ENCODE measurements around the gene GNG10.
A peak's percentile ranks its signal among the peaks of the same experiment; 100 is the strongest.

DNA sequence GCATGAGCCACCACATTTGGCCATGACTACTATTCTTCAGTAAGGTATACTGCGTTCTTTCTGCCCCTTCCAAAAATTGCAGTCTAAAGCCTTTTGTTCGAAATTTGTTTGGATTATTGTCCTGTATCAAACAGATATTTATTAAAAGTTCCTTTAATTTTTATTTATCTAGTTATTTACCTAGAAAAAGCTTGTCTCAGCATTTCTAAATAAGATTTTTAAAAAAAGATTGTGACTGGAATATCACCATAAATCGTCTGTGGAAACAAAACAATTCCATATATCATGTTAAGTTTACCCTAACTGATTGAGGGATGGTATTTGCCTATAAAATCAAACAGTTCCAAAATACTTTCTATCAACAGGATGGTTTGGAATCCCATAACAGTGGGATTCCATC lies 14.7 kb downstream of the GNG10 start:
- TF ChIP-seq CHD1 (IDR thresholded peaks at IDR 0.05; ENCODE audit: low read depth, low read length) (no peak), BHLHE40 (IDR thresholded peaks at IDR 0.05; ENCODE audit: low read depth, low read length) (no peak), POLR2A (IDR thresholded peaks at IDR 0.05; ENCODE audit: low read depth, low read length) (no peak), RFX5 (IDR thresholded peaks at IDR 0.05; ENCODE audit: low read depth, low read length) (no peak), MXI1 (IDR thresholded peaks at IDR 0.05; ENCODE audit: borderline replicate concordance, low read depth, low read length) (no peak), FOS (IDR thresholded peaks at IDR 0.05; ENCODE audit: low read depth, low read length) (no peak), CEBPB (IDR thresholded peaks at IDR 0.05; ENCODE audit: low read depth, low read length) (no peak), MAFK (IDR thresholded peaks at IDR 0.05; ENCODE audit: low read depth, low read length) (peak; percentile 42)
- TF ChIP-seq, protein P1, sequence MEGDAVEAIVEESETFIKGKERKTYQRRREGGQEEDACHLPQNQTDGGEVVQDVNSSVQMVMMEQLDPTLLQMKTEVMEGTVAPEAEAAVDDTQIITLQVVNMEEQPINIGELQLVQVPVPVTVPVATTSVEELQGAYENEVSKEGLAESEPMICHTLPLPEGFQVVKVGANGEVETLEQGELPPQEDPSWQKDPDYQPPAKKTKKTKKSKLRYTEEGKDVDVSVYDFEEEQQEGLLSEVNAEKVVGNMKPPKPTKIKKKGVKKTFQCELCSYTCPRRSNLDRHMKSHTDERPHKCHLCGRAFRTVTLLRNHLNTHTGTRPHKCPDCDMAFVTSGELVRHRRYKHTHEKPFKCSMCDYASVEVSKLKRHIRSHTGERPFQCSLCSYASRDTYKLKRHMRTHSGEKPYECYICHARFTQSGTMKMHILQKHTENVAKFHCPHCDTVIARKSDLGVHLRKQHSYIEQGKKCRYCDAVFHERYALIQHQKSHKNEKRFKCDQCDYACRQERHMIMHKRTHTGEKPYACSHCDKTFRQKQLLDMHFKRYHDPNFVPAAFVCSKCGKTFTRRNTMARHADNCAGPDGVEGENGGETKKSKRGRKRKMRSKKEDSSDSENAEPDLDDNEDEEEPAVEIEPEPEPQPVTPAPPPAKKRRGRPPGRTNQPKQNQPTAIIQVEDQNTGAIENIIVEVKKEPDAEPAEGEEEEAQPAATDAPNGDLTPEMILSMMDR (conservative IDR thresholded peaks at IDR 0.05; ENCODE audit: low read depth, low read length): no peak
- TF ChIP-seq, protein P2, sequence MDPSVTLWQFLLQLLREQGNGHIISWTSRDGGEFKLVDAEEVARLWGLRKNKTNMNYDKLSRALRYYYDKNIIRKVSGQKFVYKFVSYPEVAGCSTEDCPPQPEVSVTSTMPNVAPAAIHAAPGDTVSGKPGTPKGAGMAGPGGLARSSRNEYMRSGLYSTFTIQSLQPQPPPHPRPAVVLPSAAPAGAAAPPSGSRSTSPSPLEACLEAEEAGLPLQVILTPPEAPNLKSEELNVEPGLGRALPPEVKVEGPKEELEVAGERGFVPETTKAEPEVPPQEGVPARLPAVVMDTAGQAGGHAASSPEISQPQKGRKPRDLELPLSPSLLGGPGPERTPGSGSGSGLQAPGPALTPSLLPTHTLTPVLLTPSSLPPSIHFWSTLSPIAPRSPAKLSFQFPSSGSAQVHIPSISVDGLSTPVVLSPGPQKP (IDR thresholded peaks at IDR 0.05; ENCODE audit: borderline replicate concordance, low read depth, low read length): no peak
- TF ChIP-seq, protein P3, sequence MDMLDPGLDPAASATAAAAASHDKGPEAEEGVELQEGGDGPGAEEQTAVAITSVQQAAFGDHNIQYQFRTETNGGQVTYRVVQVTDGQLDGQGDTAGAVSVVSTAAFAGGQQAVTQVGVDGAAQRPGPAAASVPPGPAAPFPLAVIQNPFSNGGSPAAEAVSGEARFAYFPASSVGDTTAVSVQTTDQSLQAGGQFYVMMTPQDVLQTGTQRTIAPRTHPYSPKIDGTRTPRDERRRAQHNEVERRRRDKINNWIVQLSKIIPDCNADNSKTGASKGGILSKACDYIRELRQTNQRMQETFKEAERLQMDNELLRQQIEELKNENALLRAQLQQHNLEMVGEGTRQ (IDR thresholded peaks at IDR 0.05; ENCODE audit: low read depth, low read length): no peak

Measured in IMR-90 (cell line).